T-helper 17 cell (primary cell): ENCODE results near the gene SPINT3. TPM values are rescaled to one million over a fixed set of nuclear protein-coding genes. Genes with fewer than 3 reads are reported as not detected.

ENCODE experiments used
- ATAC-seq: fragments of 150-1000 bp; cut with Tn5 transposase; 2 replicates; pipeline ENCODE4 v1.10.0; 2021; ENCODE audit warnings: mild to moderate bottlenecking, moderate library complexity
- DNase-seq, 3 donors: peaks; one replicate each; pipeline versions ENCODE4 v3.0.0 to v3.0.0-alpha.2; 2020 to 2021
- H3K9me3 ChIP-seq: one replicate; pipeline ENCODE4 v1.7.0; 2013; ENCODE audit warnings: low read length, mild to moderate bottlenecking; ENCODE audit not compliant: control insufficient read depth, poor library complexity, severe bottlenecking
- H3K27ac Mint-ChIP-seq: one replicate; pipeline ENCODE4 v1.8.0; 2022; ENCODE audit warnings: mild to moderate bottlenecking, moderate library complexity, mixed read lengths
- H3K27me3 Mint-ChIP-seq: one replicate; pipeline ENCODE4 v1.8.0; 2022; ENCODE audit warnings: mixed read lengths
- H3K36me3 Mint-ChIP-seq: one replicate; pipeline ENCODE4 v1.8.0; 2022; ENCODE audit warnings: low read depth, mixed read lengths
- H3K4me1 Mint-ChIP-seq: one replicate; pipeline ENCODE4 v1.8.0; 2022; ENCODE audit warnings: mild to moderate bottlenecking, mixed read lengths
- H3K4me3 Mint-ChIP-seq: one replicate; pipeline ENCODE4 v1.8.0; 2022; ENCODE audit warnings: mild to moderate bottlenecking, moderate library complexity, mixed read lengths
- total RNA-seq, 4 donors: library from RNA in 2 of 4; stranded (reverse) in 2 of 4; gene quantifications; one replicate each; pipeline ENCODE4 v1.2.3 and lab custom pipeline; 2022 to 2026

Gene SPINT3
- total RNA-seq, 2 donors from 2014 or later: not detected

GRCh38 chr20:45518282-45518681 is 2.9 kb upstream of the SPINT3 start:
- no peak overlapping the region for H3K4me3 Mint-ChIP-seq
- peaks cover under 1% of the 10 kb centered on the region for H3K36me3 Mint-ChIP-seq
- no peaks in the 10 kb centered on the region for H3K4me1 Mint-ChIP-seq
- peaks cover 44% of the 10 kb centered on the region for H3K27me3 Mint-ChIP-seq
- ATAC-seq (no peak), DNase-seq (no peak)
- no peak overlapping the region for H3K27ac Mint-ChIP-seq
- H3K9me3 ChIP-seq: no peaks in the 10 kb centered on the region

- Mint-ChIP-seq H3K4me3 (no peak overlapping the region), H3K4me1 (no peaks in the 10 kb centered on the region), H3K27ac (no peak overlapping the region), H3K27me3 (peaks cover 76% of the 10 kb centered on the region), H3K36me3 (no peaks in the 10 kb centered on the region)
- DNase-seq: no peak
- ATAC-seq: no peak
- no peaks in the 10 kb centered on the region for H3K9me3 ChIP-seq
Observed at GRCh38 chr20:45510242-45510862, 5.1 kb downstream of the SPINT3 start.

- H3K9me3 ChIP-seq: no peaks in the 10 kb centered on the region
- Mint-ChIP-seq H3K27me3 (peaks cover 76% of the 10 kb centered on the region), H3K4me3 (no peak overlapping the region), H3K4me1 (no peaks in the 10 kb centered on the region), H3K27ac (no peak overlapping the region), H3K36me3 (no peaks in the 10 kb centered on the region)
- ATAC-seq (no peak), DNase-seq (no peak)
Observed at GRCh38 chr20:45509091-45509490, 6.3 kb downstream of the SPINT3 start.

- ATAC-seq: no peak
- no peaks in the 10 kb centered on the region for H3K4me1 Mint-ChIP-seq
- H3K36me3 Mint-ChIP-seq: no peaks in the 10 kb centered on the region
Observed at GRCh38 chr20:45508068-45508886, 7.1 kb downstream of the SPINT3 start.

GRCh38 chr20:45507011-45507820 is 8.2 kb downstream of the SPINT3 start:
- no peak for DNase-seq
- Mint-ChIP-seq H3K27me3 (peaks cover 84% of the 10 kb centered on the region), H3K36me3 (no peaks in the 10 kb centered on the region), H3K4me3 (no peak overlapping the region), H3K27ac (no peak overlapping the region), H3K4me1 (no peaks in the 10 kb centered on the region)
- H3K9me3 ChIP-seq: no peaks in the 10 kb centered on the region
- ATAC-seq: no peak

More at GRCh38 chr20:45508068-45508886, 7.1 kb downstream of the SPINT3 start:
- H3K9me3 ChIP-seq: no peaks in the 10 kb centered on the region
- Mint-ChIP-seq H3K27ac (no peak overlapping the region), H3K4me3 (no peak overlapping the region), H3K27me3 (peaks cover 83% of the 10 kb centered on the region)
- no peak for DNase-seq

GRCh38 chr20:45506398-45506797 is 9.0 kb downstream of the SPINT3 start:
- no peak overlapping the region for H3K27ac Mint-ChIP-seq
- no peaks in the 10 kb centered on the region for H3K9me3 ChIP-seq
- DNase-seq (no peak), ATAC-seq (no peak)
- no peaks in the 10 kb centered on the region for H3K4me1 Mint-ChIP-seq
- H3K36me3 Mint-ChIP-seq: peaks cover 2% of the 10 kb centered on the region
- H3K4me3 Mint-ChIP-seq: no peak overlapping the region
- peaks cover 81% of the 10 kb centered on the region for H3K27me3 Mint-ChIP-seq

GRCh38 chr20:45503403-45503802 is 12.0 kb downstream of the SPINT3 start:
- no peak for DNase-seq
- Mint-ChIP-seq H3K4me3 (no peak overlapping the region), H3K4me1 (no peaks in the 10 kb centered on the region), H3K27ac (no peak overlapping the region), H3K27me3 (peaks cover 82% of the 10 kb centered on the region), H3K36me3 (peaks cover 2% of the 10 kb centered on the region)
- no peak for ATAC-seq
- H3K9me3 ChIP-seq: no peaks in the 10 kb centered on the region

- peaks cover 2% of the 10 kb centered on the region for H3K36me3 Mint-ChIP-seq
- peaks cover 74% of the 10 kb centered on the region for H3K27me3 Mint-ChIP-seq
- H3K27ac Mint-ChIP-seq: no peak overlapping the region
- ATAC-seq: no peak
- DNase-seq: no peak
- no peaks in the 10 kb centered on the region for H3K9me3 ChIP-seq
- H3K4me3 Mint-ChIP-seq: no peak overlapping the region
- no peaks in the 10 kb centered on the region for H3K4me1 Mint-ChIP-seq
Observed at GRCh38 chr20:45502561-45502960, 12.9 kb downstream of the SPINT3 start.

GRCh38 chr20:45501600-45501999 is 13.8 kb downstream of the SPINT3 start:
- DNase-seq: no peak
- H3K27me3 Mint-ChIP-seq: peaks cover 74% of the 10 kb centered on the region
- ATAC-seq: no peak
- no peaks in the 10 kb centered on the region for H3K9me3 ChIP-seq
- H3K4me1 Mint-ChIP-seq: no peaks in the 10 kb centered on the region
- H3K4me3 Mint-ChIP-seq: no peak overlapping the region
- H3K36me3 Mint-ChIP-seq: peaks cover 2% of the 10 kb centered on the region
- H3K27ac Mint-ChIP-seq: no peak overlapping the region

- no peaks in the 10 kb centered on the region for H3K9me3 ChIP-seq
- peaks cover 2% of the 10 kb centered on the region for H3K36me3 Mint-ChIP-seq
- H3K4me3 Mint-ChIP-seq: no peak overlapping the region
- peaks cover 69% of the 10 kb centered on the region for H3K27me3 Mint-ChIP-seq
- H3K4me1 Mint-ChIP-seq: peaks cover 2% of the 10 kb centered on the region
- no peak for DNase-seq
- H3K27ac Mint-ChIP-seq: no peak overlapping the region
- ATAC-seq: no peak
Observed at GRCh38 chr20:45500022-45500421, 15.4 kb downstream of the SPINT3 start.

GRCh38 chr20:45497971-45498494 is 17.4 kb downstream of the SPINT3 start:
- Mint-ChIP-seq H3K27me3 (peaks cover 63% of the 10 kb centered on the region), H3K4me1 (peaks cover 2% of the 10 kb centered on the region), H3K27ac (no peak overlapping the region), H3K36me3 (peaks cover 2% of the 10 kb centered on the region), H3K4me3 (no peak overlapping the region)
- DNase-seq: no peak
- H3K9me3 ChIP-seq: no peaks in the 10 kb centered on the region
- ATAC-seq: no peak

GRCh38 chr20:45496166-45496565 is 19.3 kb downstream of the SPINT3 start:
- Mint-ChIP-seq H3K27me3 (peaks cover 67% of the 10 kb centered on the region), H3K27ac (no peak overlapping the region), H3K4me3 (no peak overlapping the region), H3K36me3 (peaks cover 4% of the 10 kb centered on the region), H3K4me1 (peaks cover 2% of the 10 kb centered on the region)
- DNase-seq (no peak), ATAC-seq (no peak)
- no peaks in the 10 kb centered on the region for H3K9me3 ChIP-seq

GRCh38 chr20:45495501-45495941 is 19.9 kb downstream of the SPINT3 start:
- ATAC-seq (no peak), DNase-seq (no peak)
- Mint-ChIP-seq H3K27ac (no peak overlapping the region), H3K27me3 (peaks cover 65% of the 10 kb centered on the region), H3K4me1 (peaks cover 2% of the 10 kb centered on the region), H3K4me3 (no peak overlapping the region), H3K36me3 (peaks cover 4% of the 10 kb centered on the region)
- H3K9me3 ChIP-seq: no peaks in the 10 kb centered on the region
